ENCODE data around the gene FETUB. TPM values are rescaled to one million over a fixed set of nuclear protein-coding genes. Genes with fewer than 3 reads are reported as not detected.

Gene FETUB
- total RNA-seq, 4 donors from 2014 or later, result not detected

- TF ChIP-seq POLR2A (IDR thresholded peaks at IDR 0.05) (no peak), CTCF (IDR thresholded peaks at IDR 0.05 in 4 of 5, conservative IDR thresholded peaks at IDR 0.05 in 1 of 5) (no peak)
- H3K27me3 ChIP-seq, result no peaks in the 10 kb centered on the region
- intact Hi-C loops (cut with DNase I; ENCODE audit: low total_unique reads) (no loop called here), in situ Hi-C loops (cut with MboI; ENCODE audit: low sequenced_read_pairs in 4 of 4) (loop anchor here (25.0 kb wide), 1 partner anchor 538 kb away; no protein-coding TSS in a partner anchor)
- H3K27ac ChIP-seq, result no peak overlapping the region
- ATAC-seq (no peak), DNase-seq (no peak)
- no peaks in the 10 kb centered on the region for H3K36me3 ChIP-seq
- no peak overlapping the region for H3K4me3 ChIP-seq
- no peaks in the 10 kb centered on the region for H3K4me1 ChIP-seq
- no peaks in the 10 kb centered on the region for H3K9me3 ChIP-seq
Measured at GRCh38 chr3:186624598-186624997, 15.6 kb upstream of the FETUB start.

DNA sequence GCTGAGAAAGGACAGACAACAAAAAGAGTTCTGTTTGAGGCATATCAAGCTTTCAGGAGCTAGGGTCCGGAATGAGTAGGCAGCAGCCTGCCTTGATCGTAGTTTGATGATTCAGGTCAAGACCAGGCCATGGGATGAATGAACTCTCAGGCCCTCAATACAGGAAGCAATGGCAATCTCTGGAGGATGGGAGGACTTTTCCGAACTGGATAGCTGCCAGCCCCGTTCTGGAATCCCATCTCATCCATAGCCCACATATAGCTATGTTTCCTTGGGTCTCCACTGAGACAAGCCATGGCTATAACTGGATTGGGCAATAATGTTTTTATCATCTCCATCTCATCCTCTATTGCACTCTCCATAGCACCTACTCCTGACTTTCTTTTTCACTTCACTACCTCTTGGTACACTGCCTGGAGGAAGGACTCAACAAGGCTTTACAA, 14.6 kb upstream of the FETUB start:
- in situ Hi-C loops (cut with MboI; ENCODE audit: low sequenced_read_pairs in 4 of 4) (no loop called here), intact Hi-C loops (cut with DNase I; ENCODE audit: low total_unique reads) (no loop called here)
- TF ChIP-seq POLR2A (IDR thresholded peaks at IDR 0.05) (no peak), CTCF (IDR thresholded peaks at IDR 0.05 in 4 of 5, conservative IDR thresholded peaks at IDR 0.05 in 1 of 5) (no peak)
- no peaks in the 10 kb centered on the region for H3K27me3 ChIP-seq
- H3K27ac ChIP-seq, result no peak overlapping the region
- H3K4me1 ChIP-seq, result no peaks in the 10 kb centered on the region
- H3K9me3 ChIP-seq, result no peaks in the 10 kb centered on the region
- H3K36me3 ChIP-seq, result no peaks in the 10 kb centered on the region
- no peak overlapping the region for H3K4me3 ChIP-seq
- DNase-seq (no peak), ATAC-seq (no peak)

GRCh38 chr3:186626254-186626847, 13.8 kb upstream of the FETUB start:
- H3K36me3 ChIP-seq, result no peaks in the 10 kb centered on the region
- no peak for DNase-seq
- ATAC-seq, result no peak
- no peak for TF ChIP-seq CTCF (IDR thresholded peaks at IDR 0.05 in 4 of 5, conservative IDR thresholded peaks at IDR 0.05 in 1 of 5)
- TF ChIP-seq POLR2A (IDR thresholded peaks at IDR 0.05), result no peak
- no peaks in the 10 kb centered on the region for H3K27me3 ChIP-seq
- in situ Hi-C loops (cut with MboI; ENCODE audit: low sequenced_read_pairs in 4 of 4) (no loop called here), intact Hi-C loops (cut with DNase I; ENCODE audit: low total_unique reads) (no loop called here)
- no peak overlapping the region for H3K4me3 ChIP-seq
- H3K9me3 ChIP-seq, result no peaks in the 10 kb centered on the region
- no peak overlapping the region for H3K27ac ChIP-seq
- no peaks in the 10 kb centered on the region for H3K4me1 ChIP-seq

GRCh38 chr3:186627852-186628414, 12.3 kb upstream of the FETUB start:
- TF ChIP-seq POLR2A (IDR thresholded peaks at IDR 0.05), result no peak
- no peak for TF ChIP-seq CTCF (IDR thresholded peaks at IDR 0.05 in 4 of 5, conservative IDR thresholded peaks at IDR 0.05 in 1 of 5)
- no peak overlapping the region for H3K27ac ChIP-seq
- no peak for ATAC-seq
- H3K27me3 ChIP-seq, result no peaks in the 10 kb centered on the region
- in situ Hi-C loops (cut with MboI; ENCODE audit: low sequenced_read_pairs in 4 of 4) (no loop called here), intact Hi-C loops (cut with DNase I; ENCODE audit: low total_unique reads) (no loop called here)
- no peaks in the 10 kb centered on the region for H3K4me1 ChIP-seq
- H3K36me3 ChIP-seq, result no peaks in the 10 kb centered on the region
- DNase-seq, result no peak
- no peak overlapping the region for H3K4me3 ChIP-seq
- H3K9me3 ChIP-seq, result no peaks in the 10 kb centered on the region
